Activated gamma-delta T cell treated with Interleukin-2 at 50 U/mL for 16 hours (primary cell): ENCODE data around the gene CLNK.
"Not testable (repeated sequence)": the region's sequence is repeated elsewhere in the genome, so short reads cannot be mapped to it uniquely, and the experiment has no call there.

ENCODE experiments used
- DNase-seq: peaks from one replicate; pipeline ENCODE4 v3.0.0-alpha.2; 2020

Gene CLNK

GRCh38 chr4:10656420-10656819, 28.1 kb downstream of the CLNK start:
- DNase-seq = no peak

- DNase-seq = no peak
Observed at GRCh38 chr4:10655968-10656367, 28.6 kb downstream of the CLNK start.

GRCh38 chr4:10648479-10648878, 36.1 kb downstream of the CLNK start:
- no peak for DNase-seq

- DNase-seq = no peak
Observed at GRCh38 chr4:10647846-10648245, 36.7 kb downstream of the CLNK start.

GRCh38 chr4:10643600-10644425, 40.8 kb downstream of the CLNK start:
- DNase-seq = no peak

GRCh38 chr4:10640561-10641201, 43.9 kb downstream of the CLNK start:
- DNase-seq = no peak

GRCh38 chr4:10639664-10640063, 44.9 kb downstream of the CLNK start:
- no peak for DNase-seq

- DNase-seq = no peak
Observed at GRCh38 chr4:10639100-10639499, 45.5 kb downstream of the CLNK start.

- DNase-seq = no peak
Observed at GRCh38 chr4:10635091-10635490, 49.5 kb downstream of the CLNK start.

- no peak for DNase-seq
Observed at GRCh38 chr4:10629394-10629793, 55.2 kb downstream of the CLNK start.

- no peak for DNase-seq
Observed at GRCh38 chr4:10625131-10625530, 59.4 kb downstream of the CLNK start.

- DNase-seq = no peak
Observed at GRCh38 chr4:10623862-10624261, 60.7 kb downstream of the CLNK start.

GRCh38 chr4:10623241-10623640, 61.3 kb downstream of the CLNK start:
- DNase-seq = no peak

GRCh38 chr4:10622728-10623127, 61.8 kb downstream of the CLNK start:
- DNase-seq = no peak

GRCh38 chr4:10620935-10621488, 63.6 kb downstream of the CLNK start:
- DNase-seq = no peak

GRCh38 chr4:10619855-10620254, 64.7 kb downstream of the CLNK start:
- no peak for DNase-seq

GRCh38 chr4:10619220-10619619, 65.3 kb downstream of the CLNK start:
- no peak for DNase-seq

GRCh38 chr4:10614926-10615325, 69.6 kb downstream of the CLNK start:
- DNase-seq = not testable (repeated sequence)

- no peak for DNase-seq
Observed at GRCh38 chr4:10613926-10614478, 70.6 kb downstream of the CLNK start.

- no peak for DNase-seq
Observed at GRCh38 chr4:10612476-10612875, 72.1 kb downstream of the CLNK start.

- no peak for DNase-seq
Observed at GRCh38 chr4:10611673-10612072, 72.9 kb downstream of the CLNK start.

- no peak for DNase-seq
Observed at GRCh38 chr4:10608501-10609219, 75.9 kb downstream of the CLNK start.

GRCh38 chr4:10607206-10607605, 77.4 kb downstream of the CLNK start:
- no peak for DNase-seq
